ENCODE measurements around the gene WDR45B.

WDR45B gene

GRCh38 chr17:82608816-82609215 lies 39.4 kb downstream of the WDR45B start:
- H3K9me3 ChIP-seq (ENCODE audit: low read length), result no peaks in the 10 kb centered on the region
- no peaks in the 10 kb centered on the region for H3K27me3 ChIP-seq (ENCODE audit: insufficient read depth, low read length)
- no peaks in the 10 kb centered on the region for H3K79me2 ChIP-seq (ENCODE audit: insufficient read depth, low read length)
- H3K4me3 ChIP-seq (ENCODE audit: low read depth, low read length, poor library complexity, severe bottlenecking), result no peak overlapping the region
- no peaks in the 10 kb centered on the region for H4K20me1 ChIP-seq (ENCODE audit: insufficient read depth, low read length)
- H3K4me1 ChIP-seq (ENCODE audit: insufficient read depth, low read length, severe bottlenecking), result peaks cover 12% of the 10 kb centered on the region
- no peak overlapping the region for H2AFZ ChIP-seq (ENCODE audit: low read length)
- H3K9ac ChIP-seq (ENCODE audit: low read length), result no peak overlapping the region
- no peak overlapping the region for H3K4me2 ChIP-seq (ENCODE audit: low read length)
- TF ChIP-seq EZH2 (IDR thresholded peaks at IDR 0.05; ENCODE audit: borderline replicate concordance, low read length), result no peak
- H3K27ac ChIP-seq (ENCODE audit: low read depth, low read length, poor library complexity, severe bottlenecking), result peak overlapping the region; percentile 0
- peaks cover 65% of the 10 kb centered on the region for H3K36me3 ChIP-seq (ENCODE audit: insufficient read depth, low read length)
- no peaks in the 10 kb centered on the region for H3K9me2 ChIP-seq (ENCODE audit: low read depth, low read length)
- H3F3A ChIP-seq (ENCODE audit: insufficient read depth, low read length), result no peaks in the 10 kb centered on the region

- no peaks in the 10 kb centered on the region for H4K20me1 ChIP-seq (ENCODE audit: insufficient read depth, low read length)
- H3K9me2 ChIP-seq (ENCODE audit: low read depth, low read length), result no peaks in the 10 kb centered on the region
- H3K9me3 ChIP-seq (ENCODE audit: low read length), result no peaks in the 10 kb centered on the region
- no peak overlapping the region for H3K27ac ChIP-seq (ENCODE audit: low read depth, low read length, poor library complexity, severe bottlenecking)
- no peaks in the 10 kb centered on the region for H3K79me2 ChIP-seq (ENCODE audit: insufficient read depth, low read length)
- H3K4me1 ChIP-seq (ENCODE audit: insufficient read depth, low read length, severe bottlenecking), result peaks cover 15% of the 10 kb centered on the region
- no peak overlapping the region for H3K4me3 ChIP-seq (ENCODE audit: low read depth, low read length, poor library complexity, severe bottlenecking)
- H3K36me3 ChIP-seq (ENCODE audit: insufficient read depth, low read length), result peaks cover 80% of the 10 kb centered on the region
- H3K4me2 ChIP-seq (ENCODE audit: low read length), result no peak overlapping the region
- TF ChIP-seq CTCF (IDR thresholded peaks at IDR 0.05; ENCODE audit: low read length), result no peak
- TF ChIP-seq EZH2 (IDR thresholded peaks at IDR 0.05; ENCODE audit: borderline replicate concordance, low read length), result no peak
- H2AFZ ChIP-seq (ENCODE audit: low read length), result no peak overlapping the region
- no peak overlapping the region for H3K9ac ChIP-seq (ENCODE audit: low read length)
- no peaks in the 10 kb centered on the region for H3K27me3 ChIP-seq (ENCODE audit: insufficient read depth, low read length)
- no peaks in the 10 kb centered on the region for H3F3A ChIP-seq (ENCODE audit: insufficient read depth, low read length)
Measured at GRCh38 chr17:82605939-82606600, 42.2 kb downstream of the WDR45B start.

GRCh38 chr17:82604532-82604931 lies 43.7 kb downstream of the WDR45B start:
- Histone ChIP-seq H3K36me3 (ENCODE audit: insufficient read depth, low read length) (peaks cover 81% of the 10 kb centered on the region), H3K9ac (ENCODE audit: low read length) (no peak overlapping the region), H4K20me1 (ENCODE audit: insufficient read depth, low read length) (no peaks in the 10 kb centered on the region), H3K9me3 (ENCODE audit: low read length) (no peaks in the 10 kb centered on the region), H3K4me2 (ENCODE audit: low read length) (no peak overlapping the region), H3K27me3 (ENCODE audit: insufficient read depth, low read length) (no peaks in the 10 kb centered on the region), H3K27ac (ENCODE audit: low read depth, low read length, poor library complexity, severe bottlenecking) (no peak overlapping the region), H3K9me2 (ENCODE audit: low read depth, low read length) (no peaks in the 10 kb centered on the region), H3K4me3 (ENCODE audit: low read depth, low read length, poor library complexity, severe bottlenecking) (no peak overlapping the region), H3F3A (ENCODE audit: insufficient read depth, low read length) (no peaks in the 10 kb centered on the region), H3K79me2 (ENCODE audit: insufficient read depth, low read length) (no peaks in the 10 kb centered on the region), H2AFZ (ENCODE audit: low read length) (no peak overlapping the region), H3K4me1 (ENCODE audit: insufficient read depth, low read length, severe bottlenecking) (peaks cover 22% of the 10 kb centered on the region)
- TF ChIP-seq EZH2 (IDR thresholded peaks at IDR 0.05; ENCODE audit: borderline replicate concordance, low read length), result no peak
- TF ChIP-seq CTCF (IDR thresholded peaks at IDR 0.05; ENCODE audit: low read length), result no peak

DNA sequence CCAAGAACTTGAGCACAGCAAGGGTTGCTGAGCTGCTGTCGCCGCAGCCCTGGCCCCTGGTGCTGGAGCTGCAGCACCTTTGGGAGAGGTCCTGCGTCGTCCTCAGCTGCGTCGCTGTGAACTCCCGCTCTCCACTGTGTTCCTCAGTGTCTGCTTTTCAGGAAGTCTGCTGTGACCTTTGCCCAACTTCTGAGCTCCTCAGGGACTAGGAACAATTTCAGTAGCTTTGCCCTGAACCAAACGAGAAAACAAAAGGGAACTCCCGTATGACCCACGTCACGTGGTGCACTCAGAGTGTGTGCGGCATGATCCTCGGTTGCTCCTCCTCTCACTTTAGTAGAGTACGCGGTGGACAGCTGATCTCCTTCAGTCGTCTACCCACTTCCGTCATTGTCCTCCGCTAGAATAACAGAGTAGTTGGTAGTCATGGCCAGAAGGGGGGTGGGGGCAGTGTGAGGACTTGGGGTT lies 44.2 kb downstream of the WDR45B start:
- no peak overlapping the region for H3K4me2 ChIP-seq (ENCODE audit: low read length)
- no peak overlapping the region for H3K27ac ChIP-seq (ENCODE audit: low read depth, low read length, poor library complexity, severe bottlenecking)
- H3K4me1 ChIP-seq (ENCODE audit: insufficient read depth, low read length, severe bottlenecking), result peaks cover 27% of the 10 kb centered on the region
- peaks cover 84% of the 10 kb centered on the region for H3K36me3 ChIP-seq (ENCODE audit: insufficient read depth, low read length)
- no peaks in the 10 kb centered on the region for H3K9me3 ChIP-seq (ENCODE audit: low read length)
- no peak overlapping the region for H3K9ac ChIP-seq (ENCODE audit: low read length)
- no peaks in the 10 kb centered on the region for H3F3A ChIP-seq (ENCODE audit: insufficient read depth, low read length)
- H4K20me1 ChIP-seq (ENCODE audit: insufficient read depth, low read length), result no peaks in the 10 kb centered on the region
- TF ChIP-seq CTCF (IDR thresholded peaks at IDR 0.05; ENCODE audit: low read length) (no peak), EZH2 (IDR thresholded peaks at IDR 0.05; ENCODE audit: borderline replicate concordance, low read length) (no peak)
- no peaks in the 10 kb centered on the region for H3K9me2 ChIP-seq (ENCODE audit: low read depth, low read length)
- no peaks in the 10 kb centered on the region for H3K27me3 ChIP-seq (ENCODE audit: insufficient read depth, low read length)
- H3K79me2 ChIP-seq (ENCODE audit: insufficient read depth, low read length), result no peaks in the 10 kb centered on the region
- no peak overlapping the region for H2AFZ ChIP-seq (ENCODE audit: low read length)
- no peak overlapping the region for H3K4me3 ChIP-seq (ENCODE audit: low read depth, low read length, poor library complexity, severe bottlenecking)

Measured in OCI-LY1 (cell line).